Right renal pelvis (tissue), 4 donors: ENCODE measurements around the gene IFITM2. TPM values are rescaled to one million over a fixed set of nuclear protein-coding genes. Genes with fewer than 3 reads are reported as not detected.
"Not testable (repeated sequence)": the region's sequence is repeated elsewhere in the genome, so short reads cannot be mapped to it uniquely, and the experiment has no call there.

Experiments used
- DNase-seq, 4 donors: peaks; one replicate each; pipeline ENCODE4 v3.0.0-alpha.2; 2013; ENCODE audit warnings: low read depth in 4 of 4, low spot score in 3 of 4, missing footprints in 1 of 4
- polyA plus RNA-seq, 4 donors: library from polyadenylated mRNA; unstranded; fragments of 120-200 nt; gene quantifications; one replicate each; pipeline ENCODE4 v1.2.1, GENCODE V29; 2013; ENCODE audit not compliant: insufficient read length in 4 of 4

Gene IFITM2
- polyA plus RNA-seq, 4 donors = 194 to 242 (median 224) TPM

GRCh38 chr11:319121-319887 lies 11.7 kb downstream of the IFITM2 start:
- not testable (repeated sequence) for DNase-seq

- not testable (repeated sequence) for DNase-seq
Observed at GRCh38 chr11:319888-320273, 12.3 kb downstream of the IFITM2 start.

- DNase-seq = no peak
Observed at GRCh38 chr11:324156-324555, 16.5 kb downstream of the IFITM2 start.

GRCh38 chr11:324593-325517 lies 17.2 kb downstream of the IFITM2 start:
- DNase-seq = not testable (repeated sequence)

GRCh38 chr11:325796-326591 lies 18.4 kb downstream of the IFITM2 start:
- no peak for DNase-seq

- no peak for DNase-seq
Observed at GRCh38 chr11:326592-326841, 18.9 kb downstream of the IFITM2 start.

GRCh38 chr11:326842-327580 lies 19.4 kb downstream of the IFITM2 start:
- DNase-seq = no peak

GRCh38 chr11:327581-327923 lies 19.9 kb downstream of the IFITM2 start:
- no peak for DNase-seq

- DNase-seq = no peak
Observed at GRCh38 chr11:328012-328411, 20.4 kb downstream of the IFITM2 start.

GRCh38 chr11:328516-329100 lies 21.0 kb downstream of the IFITM2 start:
- DNase-seq = not testable (repeated sequence)

GRCh38 chr11:329886-330253 lies 22.3 kb downstream of the IFITM2 start:
- DNase-seq = no peak

- DNase-seq = no peak
Observed at GRCh38 chr11:330307-330693, 22.7 kb downstream of the IFITM2 start.

- DNase-seq = no peak
Observed at GRCh38 chr11:330694-331357, 23.2 kb downstream of the IFITM2 start.

GRCh38 chr11:331358-332060 lies 23.9 kb downstream of the IFITM2 start:
- DNase-seq = no peak

- no peak for DNase-seq
Observed at GRCh38 chr11:332651-333480, 25.2 kb downstream of the IFITM2 start.

GRCh38 chr11:333616-334263 lies 26.1 kb downstream of the IFITM2 start:
- not testable (repeated sequence) for DNase-seq

GRCh38 chr11:334264-334994 lies 26.8 kb downstream of the IFITM2 start:
- no peak for DNase-seq
